GM12878 (cell line): ENCODE results near the gene SALL4. TPM values are rescaled to one million over a fixed set of nuclear protein-coding genes. Genes with fewer than 3 reads are reported as not detected.

Experiments used
- ATAC-seq: fragments of 200-7000 bp; cut with Tn5 transposase; 3 replicates; pipeline ENCODE4 v1.9.1; 2020; ENCODE audit warnings: mild to moderate bottlenecking, moderate library complexity
- BruUV-seq: library from RNA; stranded (reverse); fragments of 400-500 nt; replicated peaks from 2 replicates; lab custom pipeline; 2021; lab: Mats Ljungman, UMichigan
- CTCF ChIA-PET: fragments of 300-600 bp; sonication (Branson Sonifier 250); formaldehyde crosslinking; extraction: SDS; loops from one replicate; lab custom pipeline; 2021; ENCODE audit warnings: inconsistent platforms; lab: Yijun Ruan, JAX
- POLR2A ChIA-PET: fragments of 350-600 bp; formaldehyde crosslinking; extraction: SDS; loops from one replicate; lab custom pipeline; 2021; ENCODE audit warnings: inconsistent platforms; lab: Charles Lee
- RAD21 ChIA-PET: fragments of 300-600 bp; sonication (Branson Sonifier 250); formaldehyde crosslinking; loops from one replicate; lab custom pipeline; 2023; ENCODE audit warnings: antibody characterized with exemption; ENCODE audit not compliant: unreplicated experiment; lab: Charles Lee
- SMC1A ChIA-PET: fragments of 300-600 bp; sonication (Branson Sonifier 250); formaldehyde crosslinking; loops from one replicate; lab custom pipeline; 2023; ENCODE audit not compliant: unreplicated experiment, uncharacterized antibody; lab: Charles Lee
- DNase-seq: peaks from one replicate; pipeline ENCODE4 v3.0.0-alpha.2; 2011; ENCODE audit warnings: low read depth, low spot score
- FAIRE-seq: peaks from 3 replicates; lab custom pipeline; 2011; peaks lifted over from hg19 to GRCh38; lab: Jason Lieb, UNC
- H2AFZ ChIP-seq: 2 replicates; pipeline ENCODE4 v1.6.0; 2011; ENCODE audit warnings: low read depth, low read length, control low read depth; ENCODE audit not compliant: control insufficient read depth
- H3K27ac ChIP-seq: 2 replicates; pipeline ENCODE4 v1.5.1; 2011; ENCODE audit warnings: control low read depth; ENCODE audit not compliant: control insufficient read depth, insufficient read depth
- H3K27me3 ChIP-seq, 2 experiments: replicated peaks in 1 of 2; 2 replicates each; pipeline versions ENCODE4 v1.6.0 to v1.6.1; 2011; ENCODE audit warnings: low read length in 1 of 2; ENCODE audit not compliant: control insufficient read depth in 2 of 2, insufficient read depth in 2 of 2
- H3K36me3 ChIP-seq, 2 experiments: 2 replicates each; pipeline ENCODE4 v1.5.1; 2011; ENCODE audit warnings: low read length in 1 of 2; ENCODE audit not compliant: control insufficient read depth in 2 of 2, insufficient read depth in 2 of 2
- H3K4me1 ChIP-seq: 2 replicates; pipeline ENCODE4 v1.6.1; 2011; ENCODE audit warnings: mild to moderate bottlenecking, low read length, moderate library complexity, mixed read lengths; ENCODE audit not compliant: control insufficient read depth, insufficient read depth
- H3K4me2 ChIP-seq: 2 replicates; pipeline ENCODE4 v1.6.0; 2011; ENCODE audit warnings: control low read depth; ENCODE audit not compliant: control insufficient read depth, insufficient read depth
- H3K4me3 ChIP-seq: fragments of 200-600 bp; sonication (generic); 2 replicates; pipeline ENCODE4 v1.5.1; 2016
- H3K79me2 ChIP-seq: 2 replicates; pipeline ENCODE4 v1.6.0; 2011; ENCODE audit warnings: low read length; ENCODE audit not compliant: control insufficient read depth, insufficient read depth
- H3K9ac ChIP-seq: 2 replicates; pipeline ENCODE4 v1.8.0; 2011; ENCODE audit warnings: low read length, control low read depth, mixed read lengths; ENCODE audit not compliant: control insufficient read depth, insufficient read depth
- H3K9me3 ChIP-seq: replicated peaks from 3 replicates; pipeline ENCODE4 v1.5.1; 2011; ENCODE audit warnings: mild to moderate bottlenecking, low read length; ENCODE audit not compliant: control insufficient read depth, insufficient read depth
- H4K20me1 ChIP-seq: 2 replicates; pipeline ENCODE4 v1.6.0; 2011; ENCODE audit not compliant: control insufficient read depth, insufficient read depth
- BMI1 ChIP-seq: fragments of 450-650 bp; IDR thresholded peaks from 2 replicates; pipeline ENCODE4 v1.6.1; 2016; ENCODE audit warnings: mild to moderate bottlenecking, moderate library complexity, borderline replicate concordance
- CBX5 ChIP-seq: sonication (generic); IDR thresholded peaks from 2 replicates; pipeline ENCODE4 v1.6.1; 2016; ENCODE audit warnings: low read depth, moderate library complexity, mild to moderate bottlenecking, inconsistent platforms
- EGR1 ChIP-seq, 2 experiments: IDR thresholded peaks; 1 replicate in 1 of 2; 2 replicates in 1 of 2; pipeline ENCODE4 v1.6.1; 2011 to 2012; ENCODE audit warnings: low read depth in 2 of 2, low read length in 2 of 2, borderline replicate concordance in 1 of 2, mild to moderate bottlenecking in 1 of 2, moderate library complexity in 1 of 2
- IKZF2 ChIP-seq, 2 experiments: fragments of 450-650 bp; IDR thresholded peaks; 2 replicates each; pipeline ENCODE4 v1.6.1; 2017; ENCODE audit warnings: mild to moderate bottlenecking in 2 of 2, moderate library complexity in 2 of 2
- NBN ChIP-seq: fragments of 450-650 bp; IDR thresholded peaks from 2 replicates; pipeline ENCODE4 v1.6.1; 2016
- SP1 ChIP-seq: IDR thresholded peaks from one replicate; pipeline ENCODE4 v1.6.1; 2011; ENCODE audit warnings: low read depth, low read length
- SREBF2 ChIP-seq: IDR thresholded peaks from 2 replicates; pipeline ENCODE4 v1.6.1; 2012; ENCODE audit warnings: mild to moderate bottlenecking, low read length
- TCF7 ChIP-seq: IDR thresholded peaks from 2 replicates; pipeline ENCODE4 v1.6.1; 2014; ENCODE audit warnings: antibody characterized with exemption, borderline replicate concordance
- WGBS: methylation state at CpG from one replicate; pipeline ENCODE4 v1.1.6; 2016; ENCODE audit warnings: low lambda C conversion rate; ENCODE audit not compliant: insufficient replicate concordance, insufficient coverage; ENCODE audit errors: missing lambda C conversion rate; 5-methylcytosine and 5-hydroxymethylcytosine counted together
- in situ Hi-C: fragments of 300-500 bp; cut with MboI; formaldehyde crosslinking; loops from 9 replicates; pipeline ENCODE4 v1.14.3; 2018; ENCODE audit warnings: mixed read lengths
- intact Hi-C: fragments of 100-400 bp; cut with micrococcal nuclease; formaldehyde crosslinking; loops from one replicate; pipeline ENCODE4 v1.14.2; 2022; ENCODE audit not compliant: unreplicated experiment
- polyA plus RNA-seq, 11 experiments: library from polyadenylated mRNA; depleted of rRNA in 4 of 11; unstranded in 6 of 11; stranded (reverse) in 5 of 11; fragments of >200 nt; fragmentation: Nextera tagmentation in 4 of 11; fragmentation: Illumina TruSeq in 1 of 11; extraction: Ambion mirVana in 4 of 11; extraction: Trizol in 1 of 11; gene quantifications; 1 replicate in 1 of 11; 2 replicates in 10 of 11; pipeline versions ENCODE4 v1.2.1 to v1.2.3, GENCODE V29; 2011 to 2016; ENCODE audit warnings: inconsistent platforms in 2 of 11, missing spikeins in 2 of 11, low read depth in 1 of 11
- total RNA-seq, 4 experiments: library from RNA; depleted of rRNA in 3 of 4; stranded (reverse); fragments of >200 nt in 3 of 4; fragmentation: Illumina TruSeq in 1 of 4; extraction: Trizol in 1 of 4; gene quantifications; 2 replicates each; pipeline versions ENCODE4 v1.2.1 to v1.2.3, GENCODE V29; 2013 to 2021
- TF ChIP-seq, protein P1 (sequence below), 3 experiments: IDR thresholded peaks in 2 of 3; conservative IDR thresholded peaks in 1 of 3; 2 replicates each; pipeline ENCODE4 v1.5.1; 2011; ENCODE audit warnings: low read depth in 3 of 3, low read length in 3 of 3, mild to moderate bottlenecking in 3 of 3, control low read depth in 2 of 3, moderate library complexity in 2 of 3, inconsistent platforms in 1 of 3, mixed read lengths in 1 of 3; ENCODE audit not compliant: control insufficient read depth in 2 of 3, insufficient read depth in 1 of 3; ENCODE audit errors: extremely low read depth in 1 of 3
- TF ChIP-seq, protein P2 (sequence below): fragments of 450-650 bp; formaldehyde crosslinking; IDR thresholded peaks from 2 replicates; pipeline ENCODE4 v1.5.0; 2022; ENCODE audit warnings: mild to moderate bottlenecking, missing genetic modification characterization
- TF ChIP-seq, protein P3 (sequence below): fragments of 450-650 bp; IDR thresholded peaks from 2 replicates; pipeline ENCODE4 v1.6.1; 2017; ENCODE audit warnings: antibody characterized with exemption, mild to moderate bottlenecking, moderate library complexity
- TF ChIP-seq, protein P4 (sequence below): IDR thresholded peaks from 2 replicates; pipeline ENCODE4 v1.6.1; 2012; ENCODE audit warnings: low read depth, low read length, improper control_type of control experiment

SALL4 gene
- total and polyA plus RNA-seq, 10 of the 15 experiments (the other 5 are each of a cell fraction or from before 2014, with no cell fraction given), result 0.08 to 1.1 (median 0.23) TPM; not detected in 7

DNA sequence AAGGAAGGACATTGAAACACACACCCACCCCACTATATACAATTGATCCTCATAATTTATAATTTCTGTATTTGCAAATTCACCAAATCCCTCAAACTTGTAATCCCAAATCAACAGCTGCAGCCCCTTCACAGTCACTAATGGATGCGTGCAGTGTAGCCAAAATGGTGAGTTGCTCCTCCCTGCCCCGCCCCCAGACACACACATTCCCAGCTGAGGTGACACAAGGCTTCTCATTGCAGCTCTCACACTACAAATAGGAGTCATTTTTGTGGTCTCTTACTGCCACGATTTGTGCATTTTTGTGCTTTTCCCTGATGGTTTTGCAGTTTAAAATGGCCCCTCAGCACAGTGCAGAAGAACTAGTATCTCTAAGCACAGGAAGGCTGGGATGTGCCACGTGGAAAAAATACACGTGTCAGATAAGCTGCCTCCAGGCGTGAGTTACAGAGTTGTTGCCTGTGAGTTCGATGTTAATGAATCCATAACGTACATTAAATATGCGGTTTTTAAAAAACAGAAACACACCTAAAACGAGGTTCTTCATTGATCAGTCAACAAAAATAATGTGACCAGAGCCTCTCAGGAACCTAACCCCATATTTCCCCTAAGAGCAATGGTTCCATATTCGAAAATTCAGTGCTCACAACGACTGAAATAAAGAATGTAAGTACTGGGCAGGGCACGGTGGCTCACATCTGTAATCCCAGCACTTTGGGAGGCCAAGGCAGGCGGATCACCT, 42.4 kb downstream of the SALL4 start:
- RAD21 ChIA-PET, result no interaction called here
- H3K27ac ChIP-seq, result no peak overlapping the region
- TF ChIP-seq, protein P1, sequence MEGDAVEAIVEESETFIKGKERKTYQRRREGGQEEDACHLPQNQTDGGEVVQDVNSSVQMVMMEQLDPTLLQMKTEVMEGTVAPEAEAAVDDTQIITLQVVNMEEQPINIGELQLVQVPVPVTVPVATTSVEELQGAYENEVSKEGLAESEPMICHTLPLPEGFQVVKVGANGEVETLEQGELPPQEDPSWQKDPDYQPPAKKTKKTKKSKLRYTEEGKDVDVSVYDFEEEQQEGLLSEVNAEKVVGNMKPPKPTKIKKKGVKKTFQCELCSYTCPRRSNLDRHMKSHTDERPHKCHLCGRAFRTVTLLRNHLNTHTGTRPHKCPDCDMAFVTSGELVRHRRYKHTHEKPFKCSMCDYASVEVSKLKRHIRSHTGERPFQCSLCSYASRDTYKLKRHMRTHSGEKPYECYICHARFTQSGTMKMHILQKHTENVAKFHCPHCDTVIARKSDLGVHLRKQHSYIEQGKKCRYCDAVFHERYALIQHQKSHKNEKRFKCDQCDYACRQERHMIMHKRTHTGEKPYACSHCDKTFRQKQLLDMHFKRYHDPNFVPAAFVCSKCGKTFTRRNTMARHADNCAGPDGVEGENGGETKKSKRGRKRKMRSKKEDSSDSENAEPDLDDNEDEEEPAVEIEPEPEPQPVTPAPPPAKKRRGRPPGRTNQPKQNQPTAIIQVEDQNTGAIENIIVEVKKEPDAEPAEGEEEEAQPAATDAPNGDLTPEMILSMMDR (IDR thresholded peaks at IDR 0.05 in 2 of 3, conservative IDR thresholded peaks at IDR 0.05 in 1 of 3; ENCODE audit: control insufficient read depth in 2 of 3, extremely low read depth in 1 of 3, insufficient read depth in 1 of 3, low read depth in 3 of 3, low read length in 3 of 3), result no peak
- no peak for TF ChIP-seq IKZF2 (IDR thresholded peaks at IDR 0.05)
- TF ChIP-seq SREBF2, result no peak
- no peak for TF ChIP-seq SP1
- TF ChIP-seq, protein P2, sequence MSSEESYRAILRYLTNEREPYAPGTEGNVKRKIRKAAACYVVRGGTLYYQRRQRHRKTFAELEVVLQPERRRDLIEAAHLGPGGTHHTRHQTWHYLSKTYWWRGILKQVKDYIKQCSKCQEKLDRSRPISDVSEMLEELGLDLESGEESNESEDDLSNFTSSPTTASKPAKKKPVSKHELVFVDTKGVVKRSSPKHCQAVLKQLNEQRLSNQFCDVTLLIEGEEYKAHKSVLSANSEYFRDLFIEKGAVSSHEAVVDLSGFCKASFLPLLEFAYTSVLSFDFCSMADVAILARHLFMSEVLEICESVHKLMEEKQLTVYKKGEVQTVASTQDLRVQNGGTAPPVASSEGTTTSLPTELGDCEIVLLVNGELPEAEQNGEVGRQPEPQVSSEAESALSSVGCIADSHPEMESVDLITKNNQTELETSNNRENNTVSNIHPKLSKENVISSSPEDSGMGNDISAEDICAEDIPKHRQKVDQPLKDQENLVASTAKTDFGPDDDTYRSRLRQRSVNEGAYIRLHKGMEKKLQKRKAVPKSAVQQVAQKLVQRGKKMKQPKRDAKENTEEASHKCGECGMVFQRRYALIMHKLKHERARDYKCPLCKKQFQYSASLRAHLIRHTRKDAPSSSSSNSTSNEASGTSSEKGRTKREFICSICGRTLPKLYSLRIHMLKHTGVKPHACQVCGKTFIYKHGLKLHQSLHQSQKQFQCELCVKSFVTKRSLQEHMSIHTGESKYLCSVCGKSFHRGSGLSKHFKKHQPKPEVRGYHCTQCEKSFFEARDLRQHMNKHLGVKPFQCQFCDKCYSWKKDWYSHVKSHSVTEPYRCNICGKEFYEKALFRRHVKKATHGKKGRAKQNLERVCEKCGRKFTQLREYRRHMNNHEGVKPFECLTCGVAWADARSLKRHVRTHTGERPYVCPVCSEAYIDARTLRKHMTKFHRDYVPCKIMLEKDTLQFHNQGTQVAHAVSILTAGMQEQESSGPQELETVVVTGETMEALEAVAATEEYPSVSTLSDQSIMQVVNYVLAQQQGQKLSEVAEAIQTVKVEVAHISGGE (CRISPR knock-in tag), result no peak
- TF ChIP-seq CBX5, result no peak
- no peak for TF ChIP-seq NBN
- no peak for TF ChIP-seq EGR1 (IDR thresholded peaks at IDR 0.05; ENCODE audit: borderline replicate concordance in 1 of 2, low read depth in 2 of 2, low read length in 2 of 2)
- TF ChIP-seq, protein P3, sequence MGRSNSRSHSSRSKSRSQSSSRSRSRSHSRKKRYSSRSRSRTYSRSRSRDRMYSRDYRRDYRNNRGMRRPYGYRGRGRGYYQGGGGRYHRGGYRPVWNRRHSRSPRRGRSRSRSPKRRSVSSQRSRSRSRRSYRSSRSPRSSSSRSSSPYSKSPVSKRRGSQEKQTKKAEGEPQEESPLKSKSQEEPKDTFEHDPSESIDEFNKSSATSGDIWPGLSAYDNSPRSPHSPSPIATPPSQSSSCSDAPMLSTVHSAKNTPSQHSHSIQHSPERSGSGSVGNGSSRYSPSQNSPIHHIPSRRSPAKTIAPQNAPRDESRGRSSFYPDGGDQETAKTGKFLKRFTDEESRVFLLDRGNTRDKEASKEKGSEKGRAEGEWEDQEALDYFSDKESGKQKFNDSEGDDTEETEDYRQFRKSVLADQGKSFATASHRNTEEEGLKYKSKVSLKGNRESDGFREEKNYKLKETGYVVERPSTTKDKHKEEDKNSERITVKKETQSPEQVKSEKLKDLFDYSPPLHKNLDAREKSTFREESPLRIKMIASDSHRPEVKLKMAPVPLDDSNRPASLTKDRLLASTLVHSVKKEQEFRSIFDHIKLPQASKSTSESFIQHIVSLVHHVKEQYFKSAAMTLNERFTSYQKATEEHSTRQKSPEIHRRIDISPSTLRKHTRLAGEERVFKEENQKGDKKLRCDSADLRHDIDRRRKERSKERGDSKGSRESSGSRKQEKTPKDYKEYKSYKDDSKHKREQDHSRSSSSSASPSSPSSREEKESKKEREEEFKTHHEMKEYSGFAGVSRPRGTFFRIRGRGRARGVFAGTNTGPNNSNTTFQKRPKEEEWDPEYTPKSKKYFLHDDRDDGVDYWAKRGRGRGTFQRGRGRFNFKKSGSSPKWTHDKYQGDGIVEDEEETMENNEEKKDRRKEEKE, result no peak
- TF ChIP-seq, protein P4, sequence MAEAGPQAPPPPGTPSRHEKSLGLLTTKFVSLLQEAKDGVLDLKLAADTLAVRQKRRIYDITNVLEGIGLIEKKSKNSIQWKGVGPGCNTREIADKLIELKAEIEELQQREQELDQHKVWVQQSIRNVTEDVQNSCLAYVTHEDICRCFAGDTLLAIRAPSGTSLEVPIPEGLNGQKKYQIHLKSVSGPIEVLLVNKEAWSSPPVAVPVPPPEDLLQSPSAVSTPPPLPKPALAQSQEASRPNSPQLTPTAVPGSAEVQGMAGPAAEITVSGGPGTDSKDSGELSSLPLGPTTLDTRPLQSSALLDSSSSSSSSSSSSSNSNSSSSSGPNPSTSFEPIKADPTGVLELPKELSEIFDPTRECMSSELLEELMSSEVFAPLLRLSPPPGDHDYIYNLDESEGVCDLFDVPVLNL, result no peak
- TF ChIP-seq TCF7, result no peak
- no peak for TF ChIP-seq BMI1
- intact Hi-C loops (loop anchor here (10.0 kb wide), 1 partner anchor 125 kb away; no protein-coding TSS in a partner anchor), in situ Hi-C loops (no loop called here)
- no peak overlapping the region for H3K4me2 ChIP-seq
- POLR2A ChIA-PET, result no interaction called here
- no peaks in the 10 kb centered on the region for H3K36me3 ChIP-seq
- SMC1A ChIA-PET, result no interaction called here
- H3K27me3 ChIP-seq, result no peaks in the 10 kb centered on the region
- CTCF ChIA-PET, result no interaction called here
- H3K79me2 ChIP-seq, result no peaks in the 10 kb centered on the region
- no peak overlapping the region for H2AFZ ChIP-seq
- BruUV-seq, result no TSS peak
- no peak for DNase-seq
- no peaks in the 10 kb centered on the region for H3K9me3 ChIP-seq
- H3K4me1 ChIP-seq, result no peaks in the 10 kb centered on the region
- H3K9ac ChIP-seq, result no peak overlapping the region
- ATAC-seq, result no peak
- no peak for FAIRE-seq
- 32% methylated on average over 14 of the region's 14 CpGs for WGBS
- no peaks in the 10 kb centered on the region for H4K20me1 ChIP-seq
- H3K4me3 ChIP-seq, result no peak overlapping the region
